ENCODE results near the gene CST6. TPM values are rescaled to one million over a fixed set of nuclear protein-coding genes. Genes with fewer than 3 reads are reported as not detected.
"Not testable (repeated sequence)": the region's sequence is repeated elsewhere in the genome, so short reads cannot be mapped to it uniquely, and the experiment has no call there.

Gene CST6
- total RNA-seq, 1 donor from 2014 or later = 23.7 TPM

- no peak overlapping the region for H3K27ac ChIP-seq
- no peak for TF ChIP-seq CTCF (IDR thresholded peaks at IDR 0.05)
Observed at GRCh38 chr11:66006134-66006890, 5.5 kb upstream of the CST6 start.

GRCh38 chr11:66006891-66007176, 5.0 kb upstream of the CST6 start:
- Histone ChIP-seq H3K27me3 (peaks cover 7% of the 10 kb centered on the region), H3K27ac (no peak overlapping the region), H3K36me3 (peaks cover 21% of the 10 kb centered on the region), H3K9me3 (no peaks in the 10 kb centered on the region), H3K4me3 (no peak overlapping the region), H3K4me1 (peaks cover 10% of the 10 kb centered on the region)
- DNase-seq = no peak
- ATAC-seq = no peak
- intact Hi-C loops (cut with DNase I) = no loop called here
- TF ChIP-seq CTCF (IDR thresholded peaks at IDR 0.05) = no peak

More at GRCh38 chr11:66006134-66006890, 5.5 kb upstream of the CST6 start:
- Histone ChIP-seq H3K27me3 (peaks cover 2% of the 10 kb centered on the region), H3K4me3 (no peak overlapping the region), H3K9me3 (no peaks in the 10 kb centered on the region), H3K4me1 (peaks cover 7% of the 10 kb centered on the region), H3K36me3 (peaks cover 21% of the 10 kb centered on the region)
- intact Hi-C loops (cut with DNase I) = no loop called here
- DNase-seq (no peak), ATAC-seq (no peak)

GRCh38 chr11:66007201-66007634, 4.6 kb upstream of the CST6 start:
- ATAC-seq = no peak

GRCh38 chr11:66008095-66008467, 3.7 kb upstream of the CST6 start:
- H3K4me3 ChIP-seq = no peak overlapping the region
- intact Hi-C loops (cut with DNase I) = no loop called here

More at GRCh38 chr11:66007201-66007634, 4.6 kb upstream of the CST6 start:
- intact Hi-C loops (cut with DNase I) = no loop called here
- H3K9me3 ChIP-seq = no peaks in the 10 kb centered on the region
- H3K27me3 ChIP-seq = peaks cover 11% of the 10 kb centered on the region
- H3K36me3 ChIP-seq = peaks cover 21% of the 10 kb centered on the region
- H3K4me3 ChIP-seq = no peak overlapping the region
- DNase-seq = no peak
- H3K4me1 ChIP-seq = peaks cover 14% of the 10 kb centered on the region
- no peak for TF ChIP-seq CTCF (IDR thresholded peaks at IDR 0.05)
- H3K27ac ChIP-seq = no peak overlapping the region

GRCh38 chr11:66008468-66009101, 3.2 kb upstream of the CST6 start:
- no peak for DNase-seq
- intact Hi-C loops (cut with DNase I) = no loop called here
- Histone ChIP-seq H3K27me3 (peaks cover 18% of the 10 kb centered on the region), H3K9me3 (no peaks in the 10 kb centered on the region), H3K4me3 (no peak overlapping the region), H3K27ac (no peak overlapping the region), H3K4me1 (peaks cover 9% of the 10 kb centered on the region), H3K36me3 (peaks cover 20% of the 10 kb centered on the region)
- ATAC-seq = no peak
- no peak for TF ChIP-seq CTCF (IDR thresholded peaks at IDR 0.05)

More at GRCh38 chr11:66008095-66008467, 3.7 kb upstream of the CST6 start:
- DNase-seq (no peak), ATAC-seq (no peak)
- Histone ChIP-seq H3K36me3 (peaks cover 21% of the 10 kb centered on the region), H3K27me3 (peaks cover 17% of the 10 kb centered on the region), H3K27ac (no peak overlapping the region), H3K4me1 (peaks cover 14% of the 10 kb centered on the region), H3K9me3 (no peaks in the 10 kb centered on the region)
- no peak for TF ChIP-seq CTCF (IDR thresholded peaks at IDR 0.05)

- H3K9me3 ChIP-seq; ATAC-seq; H3K4me3 ChIP-seq; H3K36me3 ChIP-seq; intact Hi-C loops (cut with DNase I); DNase-seq; H3K27ac ChIP-seq; H3K4me1 ChIP-seq: not testable (repeated sequence)
- H3K27me3 ChIP-seq = peaks cover 18% of the 10 kb centered on the region
Observed at GRCh38 chr11:66010036-66010435, 1.8 kb upstream of the CST6 start.

Measured in upper lobe of right lung (tissue), 1 donor.